HG02623 (cell line): ENCODE data around the gene FABP7.

Experiments
- ATAC-seq: cut with Tn5 transposase; IDR thresholded peaks from one replicate; pipeline ENCODE4 v1.9.1; 2021; ENCODE audit warnings: moderate library complexity; ENCODE audit not compliant: unreplicated experiment

Gene FABP7

GRCh38 chr6:122832459-122832858, 52.9 kb downstream of the FABP7 start:
- ATAC-seq: no peak

GRCh38 chr6:122833021-122833491, 53.5 kb downstream of the FABP7 start:
- no peak for ATAC-seq
